CD4-positive, alpha-beta T cell treated with Interleukin-1 beta for 1 hour (primary cell): ENCODE results near the gene PSMD6.

Source experiments
- DNase-seq, 2 donors: peaks; one replicate each; pipeline ENCODE4 v3.0.0-alpha.2; 2020 to 2022

The PSMD6 gene

GRCh38 chr3:64023187-64023860 lies at the start of gene PSMD6:
PSMD6 (minus strand) TSS chr3:64023494; CDS start chr3:64023419, 75 bp downstream.
- DNase-seq = peak; percentile 89 to 94

- DNase-seq = no peak
Measured at GRCh38 chr3:64072126-64072525, 48.8 kb upstream of the PSMD6 start.

- no peak for DNase-seq
Measured at GRCh38 chr3:64070704-64071103, 47.4 kb upstream of the PSMD6 start.

- DNase-seq = no peak
Measured at GRCh38 chr3:64067506-64068346, 44.4 kb upstream of the PSMD6 start.

- DNase-seq = no peak
Measured at GRCh38 chr3:64064804-64065203, 41.5 kb upstream of the PSMD6 start.

GRCh38 chr3:64063983-64064438 lies 40.7 kb upstream of the PSMD6 start:
- DNase-seq = no peak

- no peak for DNase-seq
Measured at GRCh38 chr3:64063207-64063982, 40.1 kb upstream of the PSMD6 start.

GRCh38 chr3:64061628-64062027 lies 38.3 kb upstream of the PSMD6 start:
- no peak for DNase-seq

- no peak for DNase-seq
Measured at GRCh38 chr3:64059484-64060175, 36.3 kb upstream of the PSMD6 start.

- no peak for DNase-seq
Measured at GRCh38 chr3:64058566-64058965, 35.3 kb upstream of the PSMD6 start.

GRCh38 chr3:64057231-64057630 lies 33.9 kb upstream of the PSMD6 start:
- DNase-seq = no peak

- DNase-seq = no peak
Measured at GRCh38 chr3:64056606-64057180, 33.4 kb upstream of the PSMD6 start.

GRCh38 chr3:64055076-64055475 lies 31.8 kb upstream of the PSMD6 start:
- no peak for DNase-seq

- no peak for DNase-seq
Measured at GRCh38 chr3:64054488-64054887, 31.2 kb upstream of the PSMD6 start.

- no peak for DNase-seq
Measured at GRCh38 chr3:64053581-64053980, 30.3 kb upstream of the PSMD6 start.

- DNase-seq = no peak
Measured at GRCh38 chr3:64053117-64053516, 29.8 kb upstream of the PSMD6 start.

- DNase-seq = no peak
Measured at GRCh38 chr3:64049832-64050231, 26.5 kb upstream of the PSMD6 start.

- no peak for DNase-seq
Measured at GRCh38 chr3:64049136-64049535, 25.8 kb upstream of the PSMD6 start.

- DNase-seq = no peak
Measured at GRCh38 chr3:64048631-64049061, 25.4 kb upstream of the PSMD6 start.

GRCh38 chr3:64047787-64048186 lies 24.5 kb upstream of the PSMD6 start:
- DNase-seq = no peak

- DNase-seq = no peak
Measured at GRCh38 chr3:64046996-64047594, 23.8 kb upstream of the PSMD6 start.

- no peak for DNase-seq
Measured at GRCh38 chr3:64046592-64046991, 23.3 kb upstream of the PSMD6 start.
